WI38 (cell line): ENCODE results near the gene ZNRF1.

Source experiments
- H3K4me3 ChIP-seq: 2 replicates; pipeline ENCODE4 v1.5.1; 2011; ENCODE audit warnings: low read depth, mild to moderate bottlenecking, control low read depth, low read length
- CTCF ChIP-seq: IDR thresholded peaks from 2 replicates; pipeline ENCODE4 v1.5.1; 2012; ENCODE audit warnings: low read depth, mild to moderate bottlenecking, control low read depth, low read length

The ZNRF1 gene

GRCh38 chr16:75028544-75029135, 29.8 kb downstream of the ZNRF1 start:
- H3K4me3 ChIP-seq = no peak overlapping the region
- TF ChIP-seq CTCF = no peak

GRCh38 chr16:75029854-75030253, 31.0 kb downstream of the ZNRF1 start:
- TF ChIP-seq CTCF = no peak
- no peak overlapping the region for H3K4me3 ChIP-seq

GRCh38 chr16:75032655-75033054, 33.8 kb downstream of the ZNRF1 start:
- TF ChIP-seq CTCF = no peak
- no peak overlapping the region for H3K4me3 ChIP-seq

- no peak overlapping the region for H3K4me3 ChIP-seq
- TF ChIP-seq CTCF = no peak
Measured at GRCh38 chr16:75035410-75035968, 36.7 kb downstream of the ZNRF1 start.

- H3K4me3 ChIP-seq = no peak overlapping the region
- TF ChIP-seq CTCF = no peak
Measured at GRCh38 chr16:75038036-75038858, 39.4 kb downstream of the ZNRF1 start.

- no peak overlapping the region for H3K4me3 ChIP-seq
- TF ChIP-seq CTCF = no peak
Measured at GRCh38 chr16:75039941-75040340, 41.1 kb downstream of the ZNRF1 start.
